ENCODE measurements around the gene MSLN. TPM values are rescaled to one million over a fixed set of nuclear protein-coding genes. Genes with fewer than 3 reads are reported as not detected.

MSLN gene
- total and polyA plus RNA-seq, 9 of the 15 experiments (the other 6 are each of a cell fraction or from before 2014, with no cell fraction given): not detected

DNA sequence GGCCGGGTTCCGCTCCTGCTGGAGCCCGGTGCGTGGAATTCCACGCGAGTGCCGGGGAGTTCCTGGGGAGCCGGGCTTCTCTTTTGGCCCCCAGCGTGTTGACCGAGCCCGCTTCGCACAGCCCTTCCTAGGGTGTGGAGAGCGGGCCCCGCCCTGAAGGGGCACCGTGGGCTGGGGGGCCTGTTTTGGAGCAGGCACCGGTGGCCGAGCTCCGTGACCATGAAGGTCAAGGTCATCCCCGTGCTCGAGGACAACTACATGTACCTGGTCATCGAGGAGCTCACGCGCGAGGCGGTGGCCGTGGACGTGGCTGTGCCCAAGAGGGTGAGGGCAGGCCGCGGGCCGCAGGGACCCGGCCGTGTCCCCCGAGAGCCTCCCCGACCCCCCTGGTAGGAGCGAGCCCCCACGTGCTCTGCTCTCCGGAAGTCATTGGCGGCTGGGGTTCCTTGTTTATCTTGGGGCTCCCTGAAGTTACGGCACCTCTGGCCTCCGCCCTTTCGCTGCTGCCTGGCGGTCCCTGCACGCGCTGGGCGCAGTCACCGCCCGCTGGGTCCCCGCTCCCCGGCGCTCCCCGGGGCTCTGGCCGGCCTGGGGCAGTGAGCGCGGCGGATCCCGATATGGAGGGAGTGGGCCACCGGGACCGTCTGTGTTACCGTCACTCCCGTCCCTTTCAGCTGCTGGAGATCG, 33.1 kb upstream of the MSLN start (continued):
- TF ChIP-seq, protein P1, sequence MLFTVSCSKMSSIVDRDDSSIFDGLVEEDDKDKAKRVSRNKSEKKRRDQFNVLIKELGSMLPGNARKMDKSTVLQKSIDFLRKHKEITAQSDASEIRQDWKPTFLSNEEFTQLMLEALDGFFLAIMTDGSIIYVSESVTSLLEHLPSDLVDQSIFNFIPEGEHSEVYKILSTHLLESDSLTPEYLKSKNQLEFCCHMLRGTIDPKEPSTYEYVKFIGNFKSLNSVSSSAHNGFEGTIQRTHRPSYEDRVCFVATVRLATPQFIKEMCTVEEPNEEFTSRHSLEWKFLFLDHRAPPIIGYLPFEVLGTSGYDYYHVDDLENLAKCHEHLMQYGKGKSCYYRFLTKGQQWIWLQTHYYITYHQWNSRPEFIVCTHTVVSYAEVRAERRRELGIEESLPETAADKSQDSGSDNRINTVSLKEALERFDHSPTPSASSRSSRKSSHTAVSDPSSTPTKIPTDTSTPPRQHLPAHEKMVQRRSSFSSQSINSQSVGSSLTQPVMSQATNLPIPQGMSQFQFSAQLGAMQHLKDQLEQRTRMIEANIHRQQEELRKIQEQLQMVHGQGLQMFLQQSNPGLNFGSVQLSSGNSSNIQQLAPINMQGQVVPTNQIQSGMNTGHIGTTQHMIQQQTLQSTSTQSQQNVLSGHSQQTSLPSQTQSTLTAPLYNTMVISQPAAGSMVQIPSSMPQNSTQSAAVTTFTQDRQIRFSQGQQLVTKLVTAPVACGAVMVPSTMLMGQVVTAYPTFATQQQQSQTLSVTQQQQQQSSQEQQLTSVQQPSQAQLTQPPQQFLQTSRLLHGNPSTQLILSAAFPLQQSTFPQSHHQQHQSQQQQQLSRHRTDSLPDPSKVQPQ (CRISPR knock-in tag; IDR thresholded peaks at IDR 0.05; ENCODE audit: borderline replicate concordance): no peak
- TF ChIP-seq POLR2A (conservative IDR thresholded peaks at IDR 0.05) (peak; percentile 80), SMAD4 (CRISPR knock-in tag; conservative IDR thresholded peaks at IDR 0.05) (peak; percentile 46; the same call in 1 of the 2 replicates), U2AF2 (optimal IDR thresholded peaks at IDR 0.05; ENCODE audit: low read depth, low read length) (no peak), FUS (optimal IDR thresholded peaks at IDR 0.05; ENCODE audit: low read depth, low read length) (no peak), HDAC2 (IDR thresholded peaks at IDR 0.05) (0 out of 2 replicates have a peak, but pooled peaks have one; percentile 42), MXI1 (IDR thresholded peaks at IDR 0.05; ENCODE audit: low read depth, low read length) (peak; percentile 16; the same call in 1 of the 2 replicates), RBM22 (IDR thresholded peaks at IDR 0.05; ENCODE audit: low read depth, low read length, poor library complexity, severe bottlenecking) (peak; percentile 78), ZNF764 (CRISPR knock-in tag; IDR thresholded peaks at IDR 0.05; ENCODE audit: low read depth) (no peak), TARDBP (IDR thresholded peaks at IDR 0.05) (0 out of 2 replicates have a peak, but pooled peaks have one; percentile 43)
- TF ChIP-seq, protein P2, sequence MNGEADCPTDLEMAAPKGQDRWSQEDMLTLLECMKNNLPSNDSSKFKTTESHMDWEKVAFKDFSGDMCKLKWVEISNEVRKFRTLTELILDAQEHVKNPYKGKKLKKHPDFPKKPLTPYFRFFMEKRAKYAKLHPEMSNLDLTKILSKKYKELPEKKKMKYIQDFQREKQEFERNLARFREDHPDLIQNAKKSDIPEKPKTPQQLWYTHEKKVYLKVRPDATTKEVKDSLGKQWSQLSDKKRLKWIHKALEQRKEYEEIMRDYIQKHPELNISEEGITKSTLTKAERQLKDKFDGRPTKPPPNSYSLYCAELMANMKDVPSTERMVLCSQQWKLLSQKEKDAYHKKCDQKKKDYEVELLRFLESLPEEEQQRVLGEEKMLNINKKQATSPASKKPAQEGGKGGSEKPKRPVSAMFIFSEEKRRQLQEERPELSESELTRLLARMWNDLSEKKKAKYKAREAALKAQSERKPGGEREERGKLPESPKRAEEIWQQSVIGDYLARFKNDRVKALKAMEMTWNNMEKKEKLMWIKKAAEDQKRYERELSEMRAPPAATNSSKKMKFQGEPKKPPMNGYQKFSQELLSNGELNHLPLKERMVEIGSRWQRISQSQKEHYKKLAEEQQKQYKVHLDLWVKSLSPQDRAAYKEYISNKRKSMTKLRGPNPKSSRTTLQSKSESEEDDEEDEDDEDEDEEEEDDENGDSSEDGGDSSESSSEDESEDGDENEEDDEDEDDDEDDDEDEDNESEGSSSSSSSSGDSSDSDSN (IDR thresholded peaks at IDR 0.05; ENCODE audit: borderline replicate concordance in 1 of 2, low read depth in 2 of 2, low read length in 2 of 2): 0 out of 4 replicates have a peak, but pooled peaks have one; percentile 11 to 16
- TF ChIP-seq, protein P3, sequence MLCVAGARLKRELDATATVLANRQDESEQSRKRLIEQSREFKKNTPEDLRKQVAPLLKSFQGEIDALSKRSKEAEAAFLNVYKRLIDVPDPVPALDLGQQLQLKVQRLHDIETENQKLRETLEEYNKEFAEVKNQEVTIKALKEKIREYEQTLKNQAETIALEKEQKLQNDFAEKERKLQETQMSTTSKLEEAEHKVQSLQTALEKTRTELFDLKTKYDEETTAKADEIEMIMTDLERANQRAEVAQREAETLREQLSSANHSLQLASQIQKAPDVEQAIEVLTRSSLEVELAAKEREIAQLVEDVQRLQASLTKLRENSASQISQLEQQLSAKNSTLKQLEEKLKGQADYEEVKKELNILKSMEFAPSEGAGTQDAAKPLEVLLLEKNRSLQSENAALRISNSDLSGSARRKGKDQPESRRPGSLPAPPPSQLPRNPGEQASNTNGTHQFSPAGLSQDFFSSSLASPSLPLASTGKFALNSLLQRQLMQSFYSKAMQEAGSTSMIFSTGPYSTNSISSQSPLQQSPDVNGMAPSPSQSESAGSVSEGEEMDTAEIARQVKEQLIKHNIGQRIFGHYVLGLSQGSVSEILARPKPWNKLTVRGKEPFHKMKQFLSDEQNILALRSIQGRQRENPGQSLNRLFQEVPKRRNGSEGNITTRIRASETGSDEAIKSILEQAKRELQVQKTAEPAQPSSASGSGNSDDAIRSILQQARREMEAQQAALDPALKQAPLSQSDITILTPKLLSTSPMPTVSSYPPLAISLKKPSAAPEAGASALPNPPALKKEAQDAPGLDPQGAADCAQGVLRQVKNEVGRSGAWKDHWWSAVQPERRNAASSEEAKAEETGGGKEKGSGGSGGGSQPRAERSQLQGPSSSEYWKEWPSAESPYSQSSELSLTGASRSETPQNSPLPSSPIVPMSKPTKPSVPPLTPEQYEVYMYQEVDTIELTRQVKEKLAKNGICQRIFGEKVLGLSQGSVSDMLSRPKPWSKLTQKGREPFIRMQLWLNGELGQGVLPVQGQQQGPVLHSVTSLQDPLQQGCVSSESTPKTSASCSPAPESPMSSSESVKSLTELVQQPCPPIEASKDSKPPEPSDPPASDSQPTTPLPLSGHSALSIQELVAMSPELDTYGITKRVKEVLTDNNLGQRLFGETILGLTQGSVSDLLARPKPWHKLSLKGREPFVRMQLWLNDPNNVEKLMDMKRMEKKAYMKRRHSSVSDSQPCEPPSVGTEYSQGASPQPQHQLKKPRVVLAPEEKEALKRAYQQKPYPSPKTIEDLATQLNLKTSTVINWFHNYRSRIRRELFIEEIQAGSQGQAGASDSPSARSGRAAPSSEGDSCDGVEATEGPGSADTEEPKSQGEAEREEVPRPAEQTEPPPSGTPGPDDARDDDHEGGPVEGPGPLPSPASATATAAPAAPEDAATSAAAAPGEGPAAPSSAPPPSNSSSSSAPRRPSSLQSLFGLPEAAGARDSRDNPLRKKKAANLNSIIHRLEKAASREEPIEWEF (CRISPR knock-in tag; IDR thresholded peaks at IDR 0.05): no peak
- TF ChIP-seq, protein P4, sequence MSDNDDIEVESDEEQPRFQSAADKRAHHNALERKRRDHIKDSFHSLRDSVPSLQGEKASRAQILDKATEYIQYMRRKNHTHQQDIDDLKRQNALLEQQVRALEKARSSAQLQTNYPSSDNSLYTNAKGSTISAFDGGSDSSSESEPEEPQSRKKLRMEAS (CRISPR knock-in tag; IDR thresholded peaks at IDR 0.05): peak; percentile 77
